Body of pancreas (tissue), 4 donors: ENCODE data around the gene SYNGR1.

Experiments used
- POLR2A ChIP-seq, 3 donors: fragments of 450-650 bp; IDR thresholded peaks; one replicate each; pipeline ENCODE4 v1.6.1; 2016; ENCODE audit warnings: antibody characterized with exemption in 3 of 3, mild to moderate bottlenecking in 2 of 3
- TF ChIP-seq, protein P1 (sequence below), 7 experiments: fragments of 450-650 bp in 4 of 7; fragments of 200-600 bp in 3 of 7; sonication (generic) in 3 of 7; IDR thresholded peaks; one replicate each; pipeline ENCODE4 v1.5.1; 2016 to 2019; ENCODE audit warnings: antibody characterized with exemption in 7 of 7

DNA sequence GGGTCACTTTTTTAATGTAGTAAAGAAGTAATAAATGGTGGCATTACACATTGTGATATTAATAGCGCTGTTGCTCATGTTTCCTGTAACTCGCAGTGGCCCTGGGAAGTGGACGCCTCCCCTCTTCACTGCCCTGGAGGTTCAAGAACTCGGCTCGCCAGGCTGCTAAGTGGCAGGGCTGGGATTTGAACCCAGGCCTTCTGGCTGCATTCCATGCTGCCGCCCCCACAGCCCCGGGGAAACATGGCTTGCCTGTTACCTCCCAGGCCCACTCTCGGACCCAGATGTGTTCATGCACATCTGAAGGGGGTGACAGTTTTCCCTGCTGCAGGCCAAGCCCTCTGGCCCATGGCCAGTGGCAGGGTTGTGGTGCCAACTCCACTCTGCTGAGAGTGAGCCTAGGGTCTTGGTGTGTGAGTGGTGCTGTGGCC is 82.0 kb downstream of the SYNGR1 start:
- no peak for TF ChIP-seq POLR2A (IDR thresholded peaks at IDR 0.05)
- TF ChIP-seq, protein P1, sequence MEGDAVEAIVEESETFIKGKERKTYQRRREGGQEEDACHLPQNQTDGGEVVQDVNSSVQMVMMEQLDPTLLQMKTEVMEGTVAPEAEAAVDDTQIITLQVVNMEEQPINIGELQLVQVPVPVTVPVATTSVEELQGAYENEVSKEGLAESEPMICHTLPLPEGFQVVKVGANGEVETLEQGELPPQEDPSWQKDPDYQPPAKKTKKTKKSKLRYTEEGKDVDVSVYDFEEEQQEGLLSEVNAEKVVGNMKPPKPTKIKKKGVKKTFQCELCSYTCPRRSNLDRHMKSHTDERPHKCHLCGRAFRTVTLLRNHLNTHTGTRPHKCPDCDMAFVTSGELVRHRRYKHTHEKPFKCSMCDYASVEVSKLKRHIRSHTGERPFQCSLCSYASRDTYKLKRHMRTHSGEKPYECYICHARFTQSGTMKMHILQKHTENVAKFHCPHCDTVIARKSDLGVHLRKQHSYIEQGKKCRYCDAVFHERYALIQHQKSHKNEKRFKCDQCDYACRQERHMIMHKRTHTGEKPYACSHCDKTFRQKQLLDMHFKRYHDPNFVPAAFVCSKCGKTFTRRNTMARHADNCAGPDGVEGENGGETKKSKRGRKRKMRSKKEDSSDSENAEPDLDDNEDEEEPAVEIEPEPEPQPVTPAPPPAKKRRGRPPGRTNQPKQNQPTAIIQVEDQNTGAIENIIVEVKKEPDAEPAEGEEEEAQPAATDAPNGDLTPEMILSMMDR (IDR thresholded peaks at IDR 0.05) = no peak
